OCI-LY1 (cell line): ENCODE results near the gene BCL2.

Experiments
- H2AFZ ChIP-seq: fragments of 200-600 bp; sonication (generic), shearing (Covaris generic); 2 replicates; pipeline ENCODE4 v1.6.0; 2014; ENCODE audit warnings: antibody characterized with exemption, mild to moderate bottlenecking, low read length
- H3F3A ChIP-seq: fragments of 200-600 bp; sonication (generic), shearing (Covaris generic); 2 replicates; pipeline ENCODE4 v1.6.0; 2014; ENCODE audit warnings: mild to moderate bottlenecking, antibody characterized with exemption, low read length, moderate library complexity; ENCODE audit not compliant: insufficient read depth
- H3K27ac ChIP-seq: fragments of 200-600 bp; sonication (generic); 2 replicates; pipeline ENCODE4 v1.5.1; 2014; ENCODE audit warnings: low read length, mixed run types, mild to moderate bottlenecking, low read depth; ENCODE audit not compliant: poor library complexity, severe bottlenecking
- H3K27me3 ChIP-seq: fragments of 200-600 bp; sonication (generic); 2 replicates; pipeline ENCODE4 v1.6.0; 2014; ENCODE audit warnings: antibody characterized with exemption, mild to moderate bottlenecking, low read length, moderate library complexity; ENCODE audit not compliant: insufficient read depth
- H3K36me3 ChIP-seq: fragments of 200-600 bp; sonication (generic); 2 replicates; pipeline ENCODE4 v1.6.1; 2014; ENCODE audit warnings: mild to moderate bottlenecking, antibody characterized with exemption, low read length, moderate library complexity, mixed read lengths; ENCODE audit not compliant: insufficient read depth
- H3K4me1 ChIP-seq: fragments of 200-600 bp; sonication (generic); 2 replicates; pipeline ENCODE4 v1.5.1; 2014; ENCODE audit warnings: mild to moderate bottlenecking, low read length, moderate library complexity; ENCODE audit not compliant: insufficient read depth, severe bottlenecking
- H3K4me2 ChIP-seq: fragments of 200-600 bp; sonication (generic), shearing (Covaris generic); 2 replicates; pipeline ENCODE4 v1.6.1; 2014; ENCODE audit warnings: low read length
- H3K4me3 ChIP-seq: fragments of 200-600 bp; sonication (generic); 2 replicates; pipeline ENCODE4 v1.5.1; 2014; ENCODE audit warnings: low read length, low read depth, mild to moderate bottlenecking, mixed read lengths; ENCODE audit not compliant: poor library complexity, severe bottlenecking
- H3K79me2 ChIP-seq: fragments of 200-600 bp; shearing (Covaris generic); 2 replicates; pipeline ENCODE4 v1.6.1; 2016; ENCODE audit warnings: mixed run types, low read length, mixed read lengths; ENCODE audit not compliant: insufficient read depth
- H3K9ac ChIP-seq: fragments of 200-600 bp; sonication (generic), shearing (Covaris generic); 2 replicates; pipeline ENCODE4 v1.6.1; 2014; ENCODE audit warnings: mild to moderate bottlenecking, low read length, mixed read lengths
- H3K9me2 ChIP-seq: fragments of 200-600 bp; sonication (generic), shearing (Covaris generic); 2 replicates; pipeline ENCODE4 v1.6.1; 2014; ENCODE audit warnings: low read depth, mild to moderate bottlenecking, low read length, mixed read lengths
- H3K9me3 ChIP-seq: fragments of 200-600 bp; shearing (Covaris generic); 2 replicates; pipeline ENCODE4 v1.6.1; 2014; ENCODE audit warnings: low read length, mixed read lengths
- H4K20me1 ChIP-seq: fragments of 200-600 bp; sonication (generic), shearing (Covaris generic); 2 replicates; pipeline ENCODE4 v1.6.0; 2016; ENCODE audit warnings: mild to moderate bottlenecking, low read length; ENCODE audit not compliant: insufficient read depth
- EZH2 ChIP-seq: fragments of 200-600 bp; sonication (generic), shearing (Covaris generic); IDR thresholded peaks from 2 replicates; pipeline ENCODE4 v1.8.0; 2017; ENCODE audit warnings: borderline replicate concordance, mixed run types, mild to moderate bottlenecking, antibody characterized with exemption, low read length, moderate library complexity, mixed read lengths
- TF ChIP-seq, protein P1 (sequence below): fragments of 200-600 bp; sonication (generic), shearing (Covaris generic); IDR thresholded peaks from 2 replicates; pipeline ENCODE4 v1.5.1; 2017; ENCODE audit warnings: mild to moderate bottlenecking, antibody characterized with exemption, low read length, moderate library complexity, mixed read lengths

BCL2 gene

DNA sequence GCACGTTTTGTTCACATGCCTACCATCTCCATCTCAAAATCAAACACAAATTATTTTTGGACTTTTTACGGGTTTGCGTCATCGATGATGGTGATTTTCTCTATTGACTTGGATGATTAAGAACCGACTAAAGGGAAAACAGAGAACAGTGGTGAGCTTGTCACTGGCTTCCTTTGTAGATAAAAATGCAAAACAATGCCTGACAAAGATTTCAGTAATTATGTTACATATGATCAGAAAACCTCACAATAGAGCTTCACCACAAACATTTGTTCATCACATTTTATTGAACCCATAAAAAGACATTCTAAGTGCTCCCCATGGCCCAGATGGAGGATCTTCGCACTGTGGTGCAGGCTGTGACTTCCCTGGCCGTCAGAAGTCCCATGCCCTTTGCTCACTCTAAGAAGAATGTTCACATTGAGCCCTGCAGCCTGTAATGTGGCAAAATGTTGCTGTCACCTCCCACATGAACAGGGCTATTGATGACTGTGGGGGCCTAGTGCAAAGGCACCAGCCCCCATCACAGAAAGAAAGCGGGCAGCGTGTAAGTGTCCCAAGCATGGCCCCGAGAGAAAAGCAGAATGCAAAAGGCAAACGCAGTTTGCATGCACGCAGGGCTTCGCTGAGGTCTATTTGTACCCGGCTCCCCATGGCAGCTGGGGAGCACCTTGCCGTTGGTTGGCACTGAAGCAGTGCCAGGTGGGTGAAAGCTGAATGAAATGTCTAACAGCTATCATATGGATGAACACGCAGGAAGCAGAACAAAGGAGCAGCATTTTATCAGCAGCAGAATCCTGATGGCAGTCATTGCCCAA is 60.6 kb downstream of the BCL2 start:
- no peaks in the 10 kb centered on the region for H3K27me3 ChIP-seq
- H3K4me3 ChIP-seq = no peak overlapping the region
- H2AFZ ChIP-seq = no peak overlapping the region
- H3K9ac ChIP-seq = no peak overlapping the region
- H3K4me1 ChIP-seq = no peaks in the 10 kb centered on the region
- H3K9me2 ChIP-seq = no peaks in the 10 kb centered on the region
- TF ChIP-seq EZH2 = no peak
- TF ChIP-seq, protein P1, sequence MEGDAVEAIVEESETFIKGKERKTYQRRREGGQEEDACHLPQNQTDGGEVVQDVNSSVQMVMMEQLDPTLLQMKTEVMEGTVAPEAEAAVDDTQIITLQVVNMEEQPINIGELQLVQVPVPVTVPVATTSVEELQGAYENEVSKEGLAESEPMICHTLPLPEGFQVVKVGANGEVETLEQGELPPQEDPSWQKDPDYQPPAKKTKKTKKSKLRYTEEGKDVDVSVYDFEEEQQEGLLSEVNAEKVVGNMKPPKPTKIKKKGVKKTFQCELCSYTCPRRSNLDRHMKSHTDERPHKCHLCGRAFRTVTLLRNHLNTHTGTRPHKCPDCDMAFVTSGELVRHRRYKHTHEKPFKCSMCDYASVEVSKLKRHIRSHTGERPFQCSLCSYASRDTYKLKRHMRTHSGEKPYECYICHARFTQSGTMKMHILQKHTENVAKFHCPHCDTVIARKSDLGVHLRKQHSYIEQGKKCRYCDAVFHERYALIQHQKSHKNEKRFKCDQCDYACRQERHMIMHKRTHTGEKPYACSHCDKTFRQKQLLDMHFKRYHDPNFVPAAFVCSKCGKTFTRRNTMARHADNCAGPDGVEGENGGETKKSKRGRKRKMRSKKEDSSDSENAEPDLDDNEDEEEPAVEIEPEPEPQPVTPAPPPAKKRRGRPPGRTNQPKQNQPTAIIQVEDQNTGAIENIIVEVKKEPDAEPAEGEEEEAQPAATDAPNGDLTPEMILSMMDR = no peak
- no peaks in the 10 kb centered on the region for H4K20me1 ChIP-seq
- no peak overlapping the region for H3K4me2 ChIP-seq
- H3K27ac ChIP-seq = no peak overlapping the region
- peaks cover 81% of the 10 kb centered on the region for H3K36me3 ChIP-seq
- H3K9me3 ChIP-seq = no peaks in the 10 kb centered on the region
- H3F3A ChIP-seq = no peaks in the 10 kb centered on the region
- H3K79me2 ChIP-seq = peaks cover 33% of the 10 kb centered on the region

DNA sequence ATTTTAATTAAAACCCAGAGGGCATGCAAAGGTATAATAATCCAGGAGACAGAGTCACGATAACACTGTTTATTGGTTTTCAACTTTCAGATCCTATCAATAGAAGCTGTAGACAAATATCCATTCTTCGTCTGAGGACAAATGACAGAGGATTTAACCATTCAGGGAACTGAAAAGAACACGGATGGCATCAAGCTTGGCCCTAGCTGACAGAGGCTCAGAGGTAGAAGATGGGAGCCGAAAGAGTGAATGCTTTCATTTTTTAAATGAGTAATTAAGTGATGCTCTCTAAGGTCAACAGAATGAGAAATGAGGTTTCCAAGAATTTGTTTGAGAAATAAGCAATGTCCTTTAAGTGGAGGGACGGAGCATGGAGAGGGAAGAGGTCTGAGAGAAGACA is 62.1 kb downstream of the BCL2 start:
- Histone ChIP-seq H3K4me3 (no peak overlapping the region), H3K79me2 (peaks cover 40% of the 10 kb centered on the region), H3F3A (no peaks in the 10 kb centered on the region), H3K4me1 (no peaks in the 10 kb centered on the region), H3K36me3 (peaks cover 85% of the 10 kb centered on the region), H2AFZ (no peak overlapping the region), H3K9me3 (no peaks in the 10 kb centered on the region), H3K4me2 (no peak overlapping the region), H3K9me2 (no peaks in the 10 kb centered on the region), H3K27ac (no peak overlapping the region), H4K20me1 (no peaks in the 10 kb centered on the region), H3K9ac (no peak overlapping the region), H3K27me3 (no peaks in the 10 kb centered on the region)
- TF ChIP-seq EZH2 = no peak
- TF ChIP-seq, protein P1 = no peak

DNA sequence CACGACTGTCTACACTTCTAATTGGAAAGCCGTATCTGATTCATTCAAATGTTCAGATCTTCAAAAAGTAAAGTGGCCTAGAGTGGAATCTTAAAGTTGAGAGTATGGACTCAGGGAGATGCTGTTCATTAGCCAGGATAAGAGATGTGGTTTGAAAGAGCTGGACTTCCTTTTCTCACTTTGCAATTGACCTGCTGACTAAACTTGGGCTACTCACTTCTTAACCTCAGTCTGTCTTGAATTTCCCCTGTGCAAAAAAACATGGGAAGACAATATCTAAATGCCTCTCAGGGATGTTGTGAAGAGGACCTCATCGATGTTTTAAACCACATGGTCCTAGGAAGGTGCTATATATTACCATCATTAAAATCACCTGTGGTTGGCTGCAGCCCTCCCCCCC is 64.1 kb downstream of the BCL2 start:
- H3K36me3 ChIP-seq = peaks cover 73% of the 10 kb centered on the region
- no peaks in the 10 kb centered on the region for H3F3A ChIP-seq
- no peak overlapping the region for H3K4me3 ChIP-seq
- H3K4me2 ChIP-seq = no peak overlapping the region
- no peaks in the 10 kb centered on the region for H3K9me3 ChIP-seq
- H4K20me1 ChIP-seq = no peaks in the 10 kb centered on the region
- no peaks in the 10 kb centered on the region for H3K9me2 ChIP-seq
- H3K79me2 ChIP-seq = peaks cover 37% of the 10 kb centered on the region; the same call in 1 of the 2 replicates
- TF ChIP-seq EZH2 = no peak
- TF ChIP-seq, protein P1 = no peak
- no peaks in the 10 kb centered on the region for H3K4me1 ChIP-seq
- no peaks in the 10 kb centered on the region for H3K27me3 ChIP-seq
- no peak overlapping the region for H3K9ac ChIP-seq
- no peak overlapping the region for H2AFZ ChIP-seq
- no peak overlapping the region for H3K27ac ChIP-seq
